HTR-8/SVneo (cell line): Measurements from ENCODE around the gene KIAA1217.

ENCODE experiments used
- DNase-seq: peaks from one replicate; pipeline ENCODE4 v3.0.0; 2011; ENCODE audit warnings: low spot score, mixed read lengths; ENCODE audit not compliant: insufficient read length
- FAIRE-seq: peaks from 2 replicates; lab custom pipeline; 2011; peaks lifted over from hg19 to GRCh38; lab: Jason Lieb, UNC

KIAA1217 gene

DNA sequence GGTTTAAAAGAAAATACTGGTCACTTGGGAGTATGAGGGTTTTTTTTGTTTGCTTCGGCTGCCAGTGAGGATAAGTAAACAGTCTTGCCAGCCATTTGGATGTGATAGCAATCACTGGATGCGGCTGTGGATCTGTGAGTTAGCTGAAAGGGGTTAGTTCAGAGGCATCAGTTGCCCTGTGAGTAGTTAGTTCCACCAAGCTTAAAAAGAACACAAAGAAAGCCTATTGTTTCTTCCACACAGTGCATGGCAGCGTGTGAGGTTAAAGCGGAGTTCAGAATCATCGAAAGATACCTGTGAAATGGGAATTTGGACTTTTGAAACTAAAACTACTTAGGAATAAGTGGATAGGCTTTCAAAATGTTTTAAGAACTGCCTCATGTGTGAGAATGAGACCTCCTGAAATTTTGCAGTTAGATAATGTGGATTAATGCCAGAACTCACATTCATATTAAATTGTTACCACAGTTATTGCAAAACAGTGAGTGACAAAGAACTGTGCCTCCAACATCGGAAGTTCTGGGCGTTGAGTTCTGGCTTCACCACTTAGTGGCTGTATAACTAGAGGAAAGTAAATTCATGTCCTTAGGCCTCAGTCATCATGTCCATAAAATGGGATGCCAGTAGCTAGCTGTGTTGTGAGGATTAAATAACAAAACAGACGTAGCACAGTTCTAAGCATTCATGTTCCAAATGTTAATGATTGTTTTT, 31.3 kb downstream of the KIAA1217 start:
- FAIRE-seq: peak; percentile 23
- no peak for DNase-seq

GRCh38 chr10:24241536-24242040, 32.6 kb downstream of the KIAA1217 start:
- DNase-seq: no peak
- no peak for FAIRE-seq

GRCh38 chr10:24242562-24242961, 33.6 kb downstream of the KIAA1217 start:
- FAIRE-seq: peak; percentile 80

GRCh38 chr10:24246365-24246764, 37.4 kb downstream of the KIAA1217 start:
- DNase-seq (no peak), FAIRE-seq (no peak)

More at GRCh38 chr10:24242562-24242961, 33.6 kb downstream of the KIAA1217 start:
- DNase-seq: no peak

GRCh38 chr10:24247841-24248240, 38.9 kb downstream of the KIAA1217 start:
- DNase-seq: no peak
- no peak for FAIRE-seq

GRCh38 chr10:24249829-24250415, 41.0 kb downstream of the KIAA1217 start:
- DNase-seq (no peak), FAIRE-seq (peak; percentile 28)

GRCh38 chr10:24251547-24251946, 42.6 kb downstream of the KIAA1217 start:
- DNase-seq (no peak), FAIRE-seq (no peak)

- no peak for DNase-seq
- FAIRE-seq: no peak
These were observed 45.2 kb downstream of the KIAA1217 start for GRCh38 chr10:24254180-24254579.

DNA sequence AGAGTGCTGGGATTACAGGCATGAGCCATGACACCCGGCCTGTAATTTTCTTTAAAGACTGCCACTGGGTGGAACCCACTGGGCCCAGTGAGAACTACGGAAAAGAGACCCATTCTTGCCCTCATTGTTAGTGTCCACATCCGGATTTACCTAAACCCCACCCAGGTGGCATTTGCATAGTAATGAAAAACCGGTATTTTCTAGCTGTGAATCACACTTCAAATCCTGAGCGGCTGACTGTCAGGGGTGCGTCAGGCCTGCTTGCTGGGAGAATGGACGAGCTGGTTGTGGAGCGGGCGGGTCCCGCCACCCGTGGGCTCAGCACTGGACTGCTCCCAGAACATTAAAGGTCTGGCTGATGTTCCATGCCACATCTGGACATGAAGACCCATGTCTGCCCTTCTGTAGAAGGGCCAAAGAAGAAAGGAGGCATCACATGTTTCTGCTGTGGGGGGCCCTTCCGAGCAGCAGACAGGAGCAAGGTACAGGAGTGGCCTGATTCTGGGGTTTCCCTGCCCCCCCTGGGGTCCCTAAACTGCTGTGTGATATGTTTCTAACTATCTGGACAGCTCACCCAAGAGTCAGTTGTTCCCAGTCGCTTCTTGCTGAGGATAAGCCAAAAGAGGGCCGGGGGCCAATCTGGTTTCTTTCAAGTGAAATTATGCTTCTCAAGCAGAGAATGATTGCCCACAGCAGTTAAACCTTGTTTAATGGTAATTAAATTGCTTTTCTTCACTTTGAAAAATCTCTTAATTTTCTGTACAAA, 46.4 kb downstream of the KIAA1217 start:
- FAIRE-seq: no peak

DNA sequence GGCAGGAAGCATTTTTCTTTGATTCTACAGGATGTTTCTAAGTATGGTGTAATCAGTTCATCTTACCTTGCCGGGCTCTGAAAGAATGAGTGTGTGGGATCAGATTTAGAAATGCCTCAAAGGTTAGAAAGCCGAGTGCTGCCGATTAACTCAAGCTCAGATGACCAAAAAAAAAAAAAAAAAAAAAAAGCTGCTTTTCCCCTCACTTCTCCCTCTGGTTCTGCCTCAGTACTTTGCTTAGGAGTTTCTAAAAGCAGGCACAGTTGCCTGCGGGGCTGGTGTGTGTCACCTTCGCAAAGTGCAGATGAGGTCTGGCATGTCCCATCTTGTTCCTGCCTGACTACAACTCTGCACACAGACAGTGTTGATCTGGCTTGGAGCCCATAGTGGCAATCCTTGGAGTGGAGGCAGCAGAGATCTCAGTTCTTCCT, 47.0 kb downstream of the KIAA1217 start:
- DNase-seq: no peak
- no peak for FAIRE-seq

More for the DNA sequence above, 46.4 kb downstream of the KIAA1217 start:
- no peak for DNase-seq

DNA sequence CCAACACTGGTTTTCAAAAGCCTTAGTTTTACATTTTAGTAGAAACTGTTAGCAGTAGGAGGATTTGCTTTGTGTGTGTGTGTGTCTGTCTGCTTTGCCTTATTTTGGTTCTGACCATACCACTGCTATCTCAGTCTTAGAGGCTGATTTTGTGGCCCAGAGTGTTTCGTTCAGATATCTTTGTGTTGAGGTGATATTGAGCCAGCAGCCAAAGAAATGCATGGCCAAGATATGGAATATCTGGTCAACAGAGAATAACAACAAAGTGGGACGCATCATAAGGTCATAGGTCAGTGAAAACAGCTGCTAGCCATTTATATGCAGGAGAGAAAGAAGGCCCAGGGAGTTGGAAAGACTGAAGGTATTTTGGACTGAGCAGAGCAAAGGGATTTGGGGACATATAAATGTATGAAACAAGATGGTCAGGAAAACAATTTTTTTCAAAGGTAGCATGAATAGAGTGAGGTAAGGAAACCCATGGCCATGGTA, 47.7 kb downstream of the KIAA1217 start:
- no peak for FAIRE-seq
- no peak for DNase-seq

DNA sequence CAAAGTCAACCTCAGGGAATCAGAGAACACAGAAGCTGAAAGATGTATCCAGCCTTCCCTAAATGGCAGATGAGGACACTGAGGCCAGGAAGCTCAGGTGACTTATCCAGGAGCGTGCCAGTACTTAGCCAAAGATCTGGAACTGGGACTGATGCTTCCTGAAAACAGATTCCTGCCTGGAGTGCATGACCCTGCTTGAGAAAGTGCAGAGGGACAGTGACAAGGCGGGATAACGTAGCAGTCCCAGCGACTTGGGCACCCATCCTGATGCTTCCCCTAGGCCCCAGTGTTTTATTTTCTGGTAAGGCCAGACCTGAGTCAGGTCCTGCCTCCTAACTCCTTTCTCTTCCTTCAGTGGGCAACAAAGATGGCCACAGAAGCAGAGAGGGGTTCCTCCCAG, 48.6 kb downstream of the KIAA1217 start:
- FAIRE-seq (no peak), DNase-seq (no peak)

GRCh38 chr10:24259365-24260130, 50.6 kb downstream of the KIAA1217 start:
- no peak for FAIRE-seq

GRCh38 chr10:24261627-24262026, 52.7 kb downstream of the KIAA1217 start:
- DNase-seq: no peak
- no peak for FAIRE-seq

More at GRCh38 chr10:24259365-24260130, 50.6 kb downstream of the KIAA1217 start:
- DNase-seq: no peak

DNA sequence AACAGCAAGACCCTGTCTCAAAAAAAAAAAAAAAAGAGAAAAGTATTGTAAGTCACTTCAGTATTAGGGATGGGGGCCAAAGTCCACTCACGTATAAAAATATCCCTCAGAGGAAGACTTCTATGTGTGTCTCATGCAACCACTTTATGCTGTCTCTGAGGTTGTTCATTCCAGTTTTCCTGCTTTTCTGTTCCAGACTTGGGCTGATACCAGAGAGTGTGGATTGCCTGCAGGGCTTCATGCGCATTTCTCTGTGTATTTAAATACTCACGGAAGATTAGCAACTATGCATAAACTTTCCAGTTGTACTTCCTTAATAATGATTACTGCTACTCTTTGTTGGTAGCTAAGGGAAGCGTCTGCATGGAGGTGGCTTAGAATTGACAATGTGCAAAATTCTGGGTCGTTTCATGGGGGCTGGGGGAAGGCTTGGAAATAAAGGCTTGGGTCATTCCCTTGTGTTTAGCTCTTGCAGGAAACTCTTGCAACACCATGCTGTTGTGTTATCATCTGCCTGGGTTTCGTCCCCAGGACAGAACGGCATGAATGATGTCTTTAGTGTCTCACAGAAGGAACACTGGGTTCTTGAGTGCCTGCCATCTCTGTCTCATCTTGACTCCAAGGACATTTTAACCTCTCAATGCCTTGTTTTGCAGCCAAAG, 54.1 kb downstream of the KIAA1217 start:
- peak; percentile 16 for FAIRE-seq
- no peak for DNase-seq

- no peak for DNase-seq
- no peak for FAIRE-seq
These were observed 60.5 kb downstream of the KIAA1217 start for GRCh38 chr10:24269476-24269875.

- FAIRE-seq: no peak
- no peak for DNase-seq
These were observed 63.4 kb downstream of the KIAA1217 start for GRCh38 chr10:24272374-24272773.

GRCh38 chr10:24277277-24277676, 68.3 kb downstream of the KIAA1217 start:
- FAIRE-seq (no peak), DNase-seq (no peak)

DNA sequence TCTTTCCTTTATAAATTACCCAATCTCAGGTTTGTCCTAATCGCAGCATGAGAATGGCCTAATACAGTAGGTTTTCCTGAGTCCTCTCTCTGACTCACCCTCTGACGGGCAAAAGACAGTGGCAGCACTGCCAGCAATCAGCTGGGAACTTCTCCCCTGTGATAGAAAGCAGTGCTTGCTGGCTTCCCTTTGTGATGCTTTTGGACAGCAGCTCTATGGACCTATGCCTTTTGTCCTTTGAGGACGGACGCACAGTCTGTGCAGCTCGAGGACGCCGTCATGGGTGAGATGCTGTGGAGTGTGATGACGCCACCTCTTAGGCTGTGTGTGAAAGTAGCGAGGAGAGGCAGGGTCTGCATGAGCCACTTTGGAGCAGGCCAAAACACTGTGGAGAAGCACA, 68.8 kb downstream of the KIAA1217 start:
- DNase-seq: no peak
- FAIRE-seq: peak; percentile 77
